Peyer's patch (tissue), 4 donors: ENCODE measurements around the gene TRHDE. TPM values are rescaled to one million over a fixed set of nuclear protein-coding genes. Genes with fewer than 3 reads are reported as not detected.

ENCODE experiments used
- DNase-seq, 3 donors: peaks; one replicate each; pipeline ENCODE4 v3.0.0-alpha.2; 2017 to 2019
- H3K27ac ChIP-seq, 4 donors: fragments of 200-600 bp; sonication (generic); one replicate each; pipeline ENCODE4 v1.5.1; 2016 to 2019
- H3K27me3 ChIP-seq, 2 donors: fragments of 200-600 bp; sonication (generic); one replicate each; pipeline ENCODE4 v1.5.1; 2019
- H3K36me3 ChIP-seq, 3 donors: fragments of 200-600 bp; sonication (generic); one replicate each; pipeline ENCODE4 v1.5.1; 2016 to 2019
- H3K4me1 ChIP-seq, 4 donors: fragments of 200-600 bp; sonication (generic); one replicate each; pipeline ENCODE4 v1.5.1; 2016 to 2019
- H3K4me3 ChIP-seq, 4 donors: fragments of 200-600 bp; sonication (generic); 1 replicate in 3 of 4; 2 replicates in 1 of 4; pipeline ENCODE4 v1.5.1; 2016 to 2019; ENCODE audit warnings: mild to moderate bottlenecking in 1 of 4
- H3K9me3 ChIP-seq, 4 donors: fragments of 200-600 bp; sonication (generic); one replicate each; pipeline ENCODE4 v1.5.1; 2016 to 2019; ENCODE audit warnings: mild to moderate bottlenecking in 1 of 4
- POLR2A ChIP-seq, 2 donors: fragments of 450-650 bp; IDR thresholded peaks; one replicate each; pipeline ENCODE4 v1.5.1; 2017; ENCODE audit warnings: antibody characterized with exemption in 2 of 2, mild to moderate bottlenecking in 2 of 2, moderate library complexity in 2 of 2
- total RNA-seq, 4 donors: library from RNA; depleted of rRNA; stranded (reverse); fragments of >200 nt; gene quantifications; one replicate each; pipeline ENCODE4 v1.1.0, GENCODE V29; 2016
- TF ChIP-seq, protein P1 (sequence below), 6 experiments: fragments of 450-650 bp in 4 of 6; fragments of 200-600 bp in 2 of 6; sonication (generic) in 1 of 6; IDR thresholded peaks; one replicate each; pipeline ENCODE4 v1.5.1; 2017 to 2019; ENCODE audit warnings: antibody characterized with exemption in 6 of 6, mild to moderate bottlenecking in 3 of 6, moderate library complexity in 1 of 6

Gene TRHDE
- total RNA-seq, 4 donors from 2014 or later, result 3.3 to 23.8 (median 15.2) TPM

- no peak overlapping the region for H3K4me3 ChIP-seq
- DNase-seq, result no peak
- H3K36me3 ChIP-seq, result no peaks in the 10 kb centered on the region
- TF ChIP-seq, protein P1, sequence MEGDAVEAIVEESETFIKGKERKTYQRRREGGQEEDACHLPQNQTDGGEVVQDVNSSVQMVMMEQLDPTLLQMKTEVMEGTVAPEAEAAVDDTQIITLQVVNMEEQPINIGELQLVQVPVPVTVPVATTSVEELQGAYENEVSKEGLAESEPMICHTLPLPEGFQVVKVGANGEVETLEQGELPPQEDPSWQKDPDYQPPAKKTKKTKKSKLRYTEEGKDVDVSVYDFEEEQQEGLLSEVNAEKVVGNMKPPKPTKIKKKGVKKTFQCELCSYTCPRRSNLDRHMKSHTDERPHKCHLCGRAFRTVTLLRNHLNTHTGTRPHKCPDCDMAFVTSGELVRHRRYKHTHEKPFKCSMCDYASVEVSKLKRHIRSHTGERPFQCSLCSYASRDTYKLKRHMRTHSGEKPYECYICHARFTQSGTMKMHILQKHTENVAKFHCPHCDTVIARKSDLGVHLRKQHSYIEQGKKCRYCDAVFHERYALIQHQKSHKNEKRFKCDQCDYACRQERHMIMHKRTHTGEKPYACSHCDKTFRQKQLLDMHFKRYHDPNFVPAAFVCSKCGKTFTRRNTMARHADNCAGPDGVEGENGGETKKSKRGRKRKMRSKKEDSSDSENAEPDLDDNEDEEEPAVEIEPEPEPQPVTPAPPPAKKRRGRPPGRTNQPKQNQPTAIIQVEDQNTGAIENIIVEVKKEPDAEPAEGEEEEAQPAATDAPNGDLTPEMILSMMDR (IDR thresholded peaks at IDR 0.05), result no peak
- H3K4me1 ChIP-seq, result no peaks in the 10 kb centered on the region
- no peaks in the 10 kb centered on the region for H3K27me3 ChIP-seq
- H3K27ac ChIP-seq, result no peak overlapping the region
- H3K9me3 ChIP-seq, result no peaks in the 10 kb centered on the region
Observed at GRCh38 chr12:72365151-72365550, 93.0 kb downstream of the TRHDE start.

DNA sequence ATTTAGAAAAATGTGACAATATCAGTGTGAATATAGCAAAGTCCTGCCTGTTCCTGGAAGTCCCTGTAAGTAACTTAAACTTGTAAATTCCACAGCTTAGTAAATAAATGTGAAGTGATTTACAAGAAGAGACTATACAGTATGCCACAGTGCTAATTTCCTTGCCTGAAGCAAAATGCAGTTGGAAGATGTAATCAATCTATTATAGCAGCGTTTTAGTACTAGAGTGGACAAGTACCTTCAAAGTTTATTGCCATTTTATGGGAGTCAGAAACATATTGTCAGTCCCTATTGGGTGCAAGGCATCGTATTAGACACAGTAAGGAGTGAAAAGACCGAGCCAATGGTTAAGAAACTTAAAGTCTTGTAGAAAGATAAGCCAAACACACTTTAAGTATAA is 94.1 kb downstream of the TRHDE start:
- Histone ChIP-seq H3K4me1 (no peaks in the 10 kb centered on the region), H3K4me3 (no peak overlapping the region), H3K9me3 (no peaks in the 10 kb centered on the region), H3K36me3 (no peaks in the 10 kb centered on the region), H3K27ac (no peak overlapping the region), H3K27me3 (no peaks in the 10 kb centered on the region)
- no peak for TF ChIP-seq POLR2A (IDR thresholded peaks at IDR 0.05)
- no peak for DNase-seq

- Histone ChIP-seq H3K36me3 (no peaks in the 10 kb centered on the region), H3K9me3 (no peaks in the 10 kb centered on the region), H3K27me3 (no peaks in the 10 kb centered on the region), H3K27ac (no peak overlapping the region), H3K4me1 (no peaks in the 10 kb centered on the region), H3K4me3 (no peak overlapping the region)
- DNase-seq, result no peak
- TF ChIP-seq, protein P1 (IDR thresholded peaks at IDR 0.05), result no peak
- no peak for TF ChIP-seq POLR2A (IDR thresholded peaks at IDR 0.05)
Observed at GRCh38 chr12:72368298-72368697, 96.1 kb downstream of the TRHDE start.

DNA sequence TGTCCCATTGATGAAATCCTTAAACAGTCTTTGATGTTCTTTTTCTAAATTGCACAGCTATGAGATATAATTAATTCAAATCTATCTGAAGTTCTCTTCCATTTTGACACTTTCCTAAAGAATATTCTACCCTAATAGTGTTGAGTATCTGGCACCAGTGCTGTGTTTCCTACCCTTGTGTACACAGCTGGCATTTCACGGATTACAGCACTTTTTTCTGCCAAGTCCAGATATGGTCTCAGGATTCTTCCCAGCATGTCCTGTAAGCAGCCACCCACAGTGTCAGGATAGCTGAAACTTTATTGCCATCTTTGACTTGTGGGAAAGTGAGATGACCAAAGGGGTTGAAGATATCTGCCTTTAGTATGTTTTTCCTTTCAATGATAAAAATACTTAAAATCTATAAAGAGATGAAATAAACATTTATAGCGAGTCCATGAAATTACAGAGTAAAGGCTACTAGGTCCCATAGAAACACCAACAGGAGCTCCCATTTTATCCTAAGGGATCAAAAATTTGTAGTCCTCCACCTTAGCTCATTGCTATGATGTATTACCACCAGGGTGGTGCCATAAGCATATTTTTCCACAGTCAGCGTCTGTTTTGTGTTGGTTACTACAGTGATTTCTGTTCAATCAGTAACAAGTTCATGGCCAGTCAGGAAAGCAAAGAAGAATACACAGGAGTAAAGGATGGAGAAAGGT is 96.7 kb downstream of the TRHDE start:
- Histone ChIP-seq H3K27me3 (no peaks in the 10 kb centered on the region), H3K4me3 (no peak overlapping the region), H3K4me1 (no peaks in the 10 kb centered on the region), H3K27ac (no peak overlapping the region), H3K36me3 (no peaks in the 10 kb centered on the region), H3K9me3 (no peaks in the 10 kb centered on the region)
- no peak for DNase-seq
- TF ChIP-seq, protein P1 (IDR thresholded peaks at IDR 0.05), result peak in 1 of 6 experiments; percentile 3
- TF ChIP-seq POLR2A (IDR thresholded peaks at IDR 0.05), result no peak

DNA sequence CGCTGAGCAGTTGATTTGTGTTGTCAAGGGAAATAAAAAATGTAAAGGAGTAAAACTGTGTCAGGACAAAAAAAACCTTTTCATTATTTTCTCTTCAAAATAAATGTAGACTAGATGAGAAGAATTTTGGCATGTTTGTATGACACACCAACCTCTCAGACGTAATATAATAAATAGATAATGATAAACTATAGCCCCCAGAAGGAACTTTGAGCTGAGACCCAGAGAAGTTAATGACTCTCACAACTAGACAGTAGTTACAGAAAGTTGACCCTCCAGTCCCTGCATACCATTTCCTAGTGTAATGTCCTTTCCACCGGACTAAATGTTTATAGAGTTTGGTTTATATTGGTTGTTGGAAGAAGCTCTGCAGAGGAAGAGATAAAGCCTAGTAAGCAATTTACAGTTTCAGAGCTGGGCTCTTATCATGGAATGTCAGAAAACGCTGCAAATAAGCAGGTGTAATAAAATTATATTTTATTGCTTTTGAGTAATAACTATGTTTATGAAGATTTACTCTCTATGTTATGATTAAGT is 97.3 kb downstream of the TRHDE start:
- TF ChIP-seq, protein P1 (IDR thresholded peaks at IDR 0.05), result no peak
- TF ChIP-seq POLR2A (IDR thresholded peaks at IDR 0.05), result no peak
- Histone ChIP-seq H3K36me3 (no peaks in the 10 kb centered on the region), H3K9me3 (no peaks in the 10 kb centered on the region), H3K4me1 (no peaks in the 10 kb centered on the region), H3K27me3 (no peaks in the 10 kb centered on the region), H3K27ac (no peak overlapping the region), H3K4me3 (no peak overlapping the region)
- DNase-seq, result no peak

GRCh38 chr12:72380441-72380840 is 108.3 kb downstream of the TRHDE start:
- Histone ChIP-seq H3K27me3 (no peaks in the 10 kb centered on the region), H3K27ac (no peak overlapping the region), H3K4me1 (no peaks in the 10 kb centered on the region), H3K36me3 (no peaks in the 10 kb centered on the region), H3K9me3 (no peaks in the 10 kb centered on the region), H3K4me3 (no peak overlapping the region)
- TF ChIP-seq, protein P1 (IDR thresholded peaks at IDR 0.05), result no peak
- no peak for TF ChIP-seq POLR2A (IDR thresholded peaks at IDR 0.05)
- DNase-seq, result no peak
